HG03439 (cell line): ENCODE data around the gene CHKB.

Experiments
- ATAC-seq: cut with Tn5 transposase; IDR thresholded peaks from one replicate; pipeline ENCODE4 v1.9.1; 2021; ENCODE audit warnings: mild to moderate bottlenecking, moderate library complexity; ENCODE audit not compliant: unreplicated experiment

Gene CHKB

GRCh38 chr22:50532824-50533796 lies 49.5 kb downstream of the CHKB start:
- no peak for ATAC-seq

GRCh38 chr22:50531962-50532674 lies 50.5 kb downstream of the CHKB start:
- ATAC-seq: peak; percentile 0

GRCh38 chr22:50531546-50531961 lies 51.1 kb downstream of the CHKB start:
- ATAC-seq: peak; percentile 19

GRCh38 chr22:50530877-50531545 lies 51.6 kb downstream of the CHKB start:
- ATAC-seq: peak; percentile 22

GRCh38 chr22:50530580-50530876 lies 52.1 kb downstream of the CHKB start:
- no peak for ATAC-seq

- no peak for ATAC-seq
These were observed 52.6 kb downstream of the CHKB start, which contains the start of gene TYMP for GRCh38 chr22:50529897-50530579. Gene TYMP, minus strand, starts transcription at chr22:50530012. Its CDS starts 303 bp downstream, at chr22:50529709.

- no peak for ATAC-seq
These were observed 53.2 kb downstream of the CHKB start for GRCh38 chr22:50529416-50529896.
